ENCODE results near the gene ZDHHC11B.

ZDHHC11B gene

GRCh38 chr5:665956-666711 lies 118.4 kb downstream of the ZDHHC11B start:
- Histone ChIP-seq H3K9ac (ENCODE audit: low read length) (no peak overlapping the region), H3K79me2 (ENCODE audit: low read length) (no peaks in the 10 kb centered on the region), H3K27me3 (ENCODE audit: low read depth, low read length) (no peaks in the 10 kb centered on the region; the same call in 1 of the 2 replicates), H3K4me2 (ENCODE audit: low read length) (no peak overlapping the region), H3K9me3 (ENCODE audit: insufficient read depth, low read length) (no peaks in the 10 kb centered on the region), H3K36me3 (replicated peaks; ENCODE audit: low read depth, low read length) (peaks cover 8% of the 10 kb centered on the region), H4K20me1 (ENCODE audit: insufficient read depth, low read length) (peaks cover 7% of the 10 kb centered on the region; the same call in 1 of the 2 replicates), H3K4me3 (ENCODE audit: low read length) (no peak overlapping the region), H2AFZ (ENCODE audit: low read depth, low read length) (no peak overlapping the region), H3K4me1 (ENCODE audit: low read length) (peaks cover 11% of the 10 kb centered on the region), H3K27ac (ENCODE audit: low read length) (no peak overlapping the region)
- TF ChIP-seq, protein P1, sequence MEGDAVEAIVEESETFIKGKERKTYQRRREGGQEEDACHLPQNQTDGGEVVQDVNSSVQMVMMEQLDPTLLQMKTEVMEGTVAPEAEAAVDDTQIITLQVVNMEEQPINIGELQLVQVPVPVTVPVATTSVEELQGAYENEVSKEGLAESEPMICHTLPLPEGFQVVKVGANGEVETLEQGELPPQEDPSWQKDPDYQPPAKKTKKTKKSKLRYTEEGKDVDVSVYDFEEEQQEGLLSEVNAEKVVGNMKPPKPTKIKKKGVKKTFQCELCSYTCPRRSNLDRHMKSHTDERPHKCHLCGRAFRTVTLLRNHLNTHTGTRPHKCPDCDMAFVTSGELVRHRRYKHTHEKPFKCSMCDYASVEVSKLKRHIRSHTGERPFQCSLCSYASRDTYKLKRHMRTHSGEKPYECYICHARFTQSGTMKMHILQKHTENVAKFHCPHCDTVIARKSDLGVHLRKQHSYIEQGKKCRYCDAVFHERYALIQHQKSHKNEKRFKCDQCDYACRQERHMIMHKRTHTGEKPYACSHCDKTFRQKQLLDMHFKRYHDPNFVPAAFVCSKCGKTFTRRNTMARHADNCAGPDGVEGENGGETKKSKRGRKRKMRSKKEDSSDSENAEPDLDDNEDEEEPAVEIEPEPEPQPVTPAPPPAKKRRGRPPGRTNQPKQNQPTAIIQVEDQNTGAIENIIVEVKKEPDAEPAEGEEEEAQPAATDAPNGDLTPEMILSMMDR (IDR thresholded peaks at IDR 0.05; ENCODE audit: low read depth, low read length), result no peak
- no peak for TF ChIP-seq EZH2phosphoT487 (IDR thresholded peaks at IDR 0.05; ENCODE audit: low read depth)

DNA sequence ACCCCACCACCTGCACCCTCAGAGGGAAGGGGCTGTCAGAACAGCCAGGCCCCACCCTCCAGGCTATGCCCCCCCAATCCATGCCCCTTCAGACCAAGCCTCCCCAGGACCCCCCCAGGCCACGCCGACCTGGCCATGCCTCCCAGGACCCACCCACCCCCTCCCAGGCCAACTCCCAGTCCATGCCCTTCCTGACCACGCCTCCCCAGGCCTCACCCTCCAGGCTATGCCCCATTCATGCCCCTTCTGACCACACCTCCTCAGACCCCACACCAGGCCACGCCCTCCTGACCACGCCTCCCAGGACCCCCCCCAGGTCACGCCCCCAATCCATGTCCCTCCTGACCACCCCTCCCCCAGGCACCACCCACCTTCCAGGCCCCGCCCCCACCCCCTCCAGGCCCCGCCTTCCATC lies 119.0 kb downstream of the ZDHHC11B start:
- Histone ChIP-seq H3K27me3 (ENCODE audit: low read depth, low read length) (no peaks in the 10 kb centered on the region), H3K4me1 (ENCODE audit: low read length) (peaks cover 10% of the 10 kb centered on the region), H3K27ac (ENCODE audit: low read length) (no peak overlapping the region), H3K79me2 (ENCODE audit: low read length) (no peaks in the 10 kb centered on the region), H3K9me3 (ENCODE audit: insufficient read depth, low read length) (no peaks in the 10 kb centered on the region), H4K20me1 (ENCODE audit: insufficient read depth, low read length) (peaks cover 7% of the 10 kb centered on the region; the same call in 1 of the 2 replicates), H3K4me3 (ENCODE audit: low read length) (no peak overlapping the region), H3K36me3 (replicated peaks; ENCODE audit: low read depth, low read length) (peaks cover 8% of the 10 kb centered on the region), H3K4me2 (ENCODE audit: low read length) (no peak overlapping the region), H2AFZ (ENCODE audit: low read depth, low read length) (no peak overlapping the region), H3K9ac (ENCODE audit: low read length) (no peak overlapping the region)
- TF ChIP-seq, protein P1 (IDR thresholded peaks at IDR 0.05; ENCODE audit: low read depth, low read length), result no peak
- no peak for TF ChIP-seq EZH2phosphoT487 (IDR thresholded peaks at IDR 0.05; ENCODE audit: low read depth)

- H3K4me2 ChIP-seq (ENCODE audit: low read length), result no peak overlapping the region
- H3K9me3 ChIP-seq (ENCODE audit: insufficient read depth, low read length), result no peaks in the 10 kb centered on the region
- no peaks in the 10 kb centered on the region for H3K79me2 ChIP-seq (ENCODE audit: low read length)
- no peak for TF ChIP-seq EZH2phosphoT487 (IDR thresholded peaks at IDR 0.05; ENCODE audit: low read depth)
- TF ChIP-seq, protein P1 (IDR thresholded peaks at IDR 0.05; ENCODE audit: low read depth, low read length), result no peak
- peaks cover 9% of the 10 kb centered on the region for H3K4me1 ChIP-seq (ENCODE audit: low read length)
- H3K4me3 ChIP-seq (ENCODE audit: low read length), result no peak overlapping the region
- H3K27ac ChIP-seq (ENCODE audit: low read length), result no peak overlapping the region
- H3K36me3 ChIP-seq (replicated peaks; ENCODE audit: low read depth, low read length), result peaks cover 8% of the 10 kb centered on the region
- H2AFZ ChIP-seq (ENCODE audit: low read depth, low read length), result no peak overlapping the region
- no peaks in the 10 kb centered on the region for H3K27me3 ChIP-seq (ENCODE audit: low read depth, low read length)
- peaks cover 3% of the 10 kb centered on the region; the same call in 1 of the 2 replicates for H4K20me1 ChIP-seq (ENCODE audit: insufficient read depth, low read length)
- no peak overlapping the region for H3K9ac ChIP-seq (ENCODE audit: low read length)
Observed at GRCh38 chr5:664994-665360, 119.6 kb downstream of the ZDHHC11B start.

- peaks cover 4% of the 10 kb centered on the region for H3K4me1 ChIP-seq (ENCODE audit: low read length)
- H4K20me1 ChIP-seq (ENCODE audit: insufficient read depth, low read length), result no peaks in the 10 kb centered on the region
- H3K9ac ChIP-seq (ENCODE audit: low read length), result no peak overlapping the region
Observed at GRCh38 chr5:664343-664993, 120.1 kb downstream of the ZDHHC11B start.

More at GRCh38 chr5:664343-664993, 120.1 kb downstream of the ZDHHC11B start:
- no peak overlapping the region for H2AFZ ChIP-seq (ENCODE audit: low read depth, low read length)
- H3K4me3 ChIP-seq (ENCODE audit: low read length), result no peak overlapping the region
- no peaks in the 10 kb centered on the region for H3K9me3 ChIP-seq (ENCODE audit: insufficient read depth, low read length)
- H3K79me2 ChIP-seq (ENCODE audit: low read length), result no peaks in the 10 kb centered on the region
- no peak for TF ChIP-seq EZH2phosphoT487 (IDR thresholded peaks at IDR 0.05; ENCODE audit: low read depth)
- TF ChIP-seq, protein P1 (IDR thresholded peaks at IDR 0.05; ENCODE audit: low read depth, low read length), result no peak
- no peak overlapping the region for H3K4me2 ChIP-seq (ENCODE audit: low read length)
- no peaks in the 10 kb centered on the region for H3K27me3 ChIP-seq (ENCODE audit: low read depth, low read length)
- H3K27ac ChIP-seq (ENCODE audit: low read length), result no peak overlapping the region
- H3K36me3 ChIP-seq (replicated peaks; ENCODE audit: low read depth, low read length), result peaks cover 12% of the 10 kb centered on the region

Data from OCI-LY3 (cell line).